Liver (tissue), 9 donors: ENCODE results near the gene GNB1L. TPM values are rescaled to one million over a fixed set of nuclear protein-coding genes. Genes with fewer than 3 reads are reported as not detected.

ENCODE experiments used
- DNase-seq: peaks from one replicate; pipeline ENCODE4 v3.0.0-alpha.2; 2017; ENCODE audit warnings: low spot score
- H3K27ac ChIP-seq, 2 donors: one replicate each; pipeline ENCODE4 v1.7.0; 2013; ENCODE audit warnings: inconsistent platforms in 2 of 2, low read length in 2 of 2, control low read depth in 1 of 2, low read depth in 1 of 2, mild to moderate bottlenecking in 1 of 2
- H3K27me3 ChIP-seq, 4 donors: one replicate each; pipeline versions ENCODE4 v1.6.1 to v1.7.0; 2013; ENCODE audit warnings: low read length in 3 of 4, inconsistent platforms in 1 of 4, mild to moderate bottlenecking in 1 of 4, moderate library complexity in 1 of 4; ENCODE audit not compliant: control insufficient read depth in 4 of 4, insufficient read depth in 4 of 4
- H3K36me3 ChIP-seq, 4 donors: one replicate each; pipeline versions ENCODE4 v1.6.1 to v1.7.0; 2013; ENCODE audit warnings: low read length in 3 of 4, mild to moderate bottlenecking in 3 of 4, low read depth in 1 of 4, moderate library complexity in 1 of 4; ENCODE audit not compliant: control insufficient read depth in 4 of 4, insufficient read depth in 3 of 4
- H3K4me1 ChIP-seq, 4 donors: one replicate each; pipeline versions ENCODE4 v1.6.1 to v1.7.0; 2013; ENCODE audit warnings: low read length in 3 of 4, mild to moderate bottlenecking in 3 of 4, moderate library complexity in 1 of 4; ENCODE audit not compliant: control insufficient read depth in 4 of 4, insufficient read depth in 4 of 4
- H3K4me3 ChIP-seq, 3 donors: one replicate each; pipeline versions ENCODE4 v1.6.1 to v1.7.0; 2013; ENCODE audit warnings: low read length in 3 of 3, control low read depth in 1 of 3, low read depth in 1 of 3, mild to moderate bottlenecking in 1 of 3
- H3K9ac ChIP-seq, 2 donors: one replicate each; pipeline ENCODE4 v1.7.0; 2013; ENCODE audit warnings: low read length in 2 of 2, mild to moderate bottlenecking in 2 of 2, moderate library complexity in 2 of 2, control low read depth in 1 of 2, low read depth in 1 of 2
- H3K9me3 ChIP-seq, 4 donors: one replicate each; pipeline versions ENCODE4 v1.6.1 to v1.7.0; 2013; ENCODE audit warnings: low read length in 3 of 4; ENCODE audit not compliant: control insufficient read depth in 4 of 4
- ATF3 ChIP-seq: IDR thresholded peaks from 2 replicates; pipeline ENCODE4 v1.6.1; 2016; ENCODE audit warnings: antibody characterized with exemption
- CTCF ChIP-seq: fragments of 150-350 bp; IDR thresholded peaks from 2 replicates; pipeline ENCODE4 v1.5.1; 2017; ENCODE audit warnings: improper control_type of control experiment, low read depth, low read length; ENCODE audit not compliant: missing input control
- EGR1 ChIP-seq, 2 donors: IDR thresholded peaks; 2 replicates each; pipeline ENCODE4 v1.6.1; 2016 to 2018; ENCODE audit warnings: antibody characterized with exemption in 2 of 2, low read depth in 2 of 2
- FOXA1 ChIP-seq: IDR thresholded peaks from 2 replicates; pipeline ENCODE4 v1.6.1; 2016; ENCODE audit warnings: antibody characterized with exemption
- FOXA2 ChIP-seq: IDR thresholded peaks from 2 replicates; pipeline ENCODE4 v1.6.1; 2016; ENCODE audit warnings: antibody characterized with exemption
- GABPA ChIP-seq, 2 donors: IDR thresholded peaks in 1 of 2; conservative IDR thresholded peaks in 1 of 2; 2 replicates each; pipeline ENCODE4 v1.6.1; 2016; ENCODE audit warnings: antibody characterized with exemption in 2 of 2, mild to moderate bottlenecking in 1 of 2, moderate library complexity in 1 of 2
- HNF4A ChIP-seq, 2 donors: conservative IDR thresholded peaks; 2 replicates each; pipeline ENCODE4 v1.6.1; 2016; ENCODE audit warnings: antibody characterized with exemption in 2 of 2, mild to moderate bottlenecking in 2 of 2
- HNF4G ChIP-seq: IDR thresholded peaks from 2 replicates; pipeline ENCODE4 v1.6.1; 2016; ENCODE audit warnings: antibody characterized with exemption
- JUND ChIP-seq, 2 donors: IDR thresholded peaks; 2 replicates each; pipeline ENCODE4 v1.6.1; 2016; ENCODE audit warnings: antibody characterized with exemption in 2 of 2
- MAX ChIP-seq: IDR thresholded peaks from 2 replicates; pipeline ENCODE4 v1.6.1; 2016; ENCODE audit warnings: antibody characterized with exemption
- NR2F2 ChIP-seq: IDR thresholded peaks from 2 replicates; pipeline ENCODE4 v1.6.1; 2016; ENCODE audit warnings: antibody characterized with exemption
- RAD21 ChIP-seq, 2 donors: IDR thresholded peaks; 2 replicates each; pipeline ENCODE4 v1.6.1; 2016; ENCODE audit warnings: antibody characterized with exemption in 2 of 2, mild to moderate bottlenecking in 2 of 2
- REST ChIP-seq: IDR thresholded peaks from 2 replicates; pipeline ENCODE4 v1.6.1; 2016; ENCODE audit warnings: antibody characterized with exemption, mild to moderate bottlenecking
- SP1 ChIP-seq: IDR thresholded peaks from 2 replicates; pipeline ENCODE4 v1.6.1; 2018; ENCODE audit warnings: antibody characterized with exemption, mild to moderate bottlenecking
- TAF1 ChIP-seq: conservative IDR thresholded peaks from 2 replicates; pipeline ENCODE4 v1.6.1; 2016; ENCODE audit warnings: antibody characterized with exemption, mild to moderate bottlenecking
- YY1 ChIP-seq: IDR thresholded peaks from 2 replicates; pipeline ENCODE4 v1.6.1; 2016; ENCODE audit warnings: antibody characterized with exemption, mild to moderate bottlenecking
- ZBTB33 ChIP-seq: IDR thresholded peaks from 2 replicates; pipeline ENCODE4 v1.6.1; 2016; ENCODE audit warnings: antibody characterized with exemption
- WGBS: extraction: QIAGEN DNeasy Blood & Tissue Kit; methylation state at CpG from one replicate; pipeline ENCODE4 v1.1.7; 2013; 5-methylcytosine and 5-hydroxymethylcytosine counted together
- polyA plus RNA-seq, 2 donors: library from polyadenylated mRNA; stranded (reverse) in 1 of 2; unstranded in 1 of 2; fragments of 200-250 nt in 1 of 2; fragments of >200 nt in 1 of 2; fragmentation: Nextera tagmentation in 1 of 2; extraction: Ambion mirVana in 1 of 2; gene quantifications; one replicate each; pipeline versions ENCODE4 v1.2.1 to v1.2.3, GENCODE V29; 2013 to 2015
- total RNA-seq, 2 donors: library from RNA; depleted of rRNA; stranded (reverse); fragments of >200 nt; gene quantifications; one replicate each; pipeline ENCODE4 v1.2.3, GENCODE V29; 2014
- donor health status: healthy.
- donor health status: healthy.
- donor health status: healthy.
- donor health status: healthy.
- donor health status: healthy.

Gene GNB1L
- total and polyA plus RNA-seq, 4 donors: 1.5 to 3.6 (median 1.9) TPM

- no peak for DNase-seq
- Histone ChIP-seq H3K27me3 (no peaks in the 10 kb centered on the region), H3K9me3 (peaks cover 0 to 2% (median 0%) of the 10 kb centered on the region in 4 donors), H3K27ac (no peak overlapping the region), H3K4me1 (no peaks in the 10 kb centered on the region), H3K4me3 (no peak overlapping the region), H3K9ac (no peak overlapping the region), H3K36me3 (no peaks in the 10 kb centered on the region)
- TF ChIP-seq NR2F2 (no peak), HNF4A (conservative IDR thresholded peaks at IDR 0.05) (no peak), RAD21 (IDR thresholded peaks at IDR 0.05) (no peak), ATF3 (no peak), EGR1 (IDR thresholded peaks at IDR 0.05; ENCODE audit: low read depth in 2 of 2) (no peak), YY1 (no peak), JUND (IDR thresholded peaks at IDR 0.05) (no peak), CTCF (no peak), HNF4G (no peak), ZBTB33 (no peak), FOXA2 (no peak), REST (no peak), MAX (no peak), GABPA (IDR thresholded peaks at IDR 0.05 in 1 of 2, conservative IDR thresholded peaks at IDR 0.05 in 1 of 2) (no peak), FOXA1 (no peak), TAF1 (no peak)
- WGBS: 82% methylated on average over 6 of the region's 6 CpGs
Observed at GRCh38 chr22:19789828-19790227, 64.8 kb downstream of the GNB1L start.

GRCh38 chr22:19789406-19789805 lies 65.3 kb downstream of the GNB1L start:
- DNase-seq: no peak
- Histone ChIP-seq H3K27ac (no peak overlapping the region), H3K4me1 (no peaks in the 10 kb centered on the region), H3K9me3 (peaks cover 0 to 2% (median 0%) of the 10 kb centered on the region in 4 donors), H3K27me3 (no peaks in the 10 kb centered on the region), H3K9ac (no peak overlapping the region), H3K36me3 (no peaks in the 10 kb centered on the region), H3K4me3 (no peak overlapping the region)
- no peak for TF ChIP-seq SP1
- TF ChIP-seq ATF3: no peak
- TF ChIP-seq MAX: no peak
- no peak for TF ChIP-seq CTCF
- TF ChIP-seq NR2F2: no peak
- TF ChIP-seq RAD21 (IDR thresholded peaks at IDR 0.05): no peak
- TF ChIP-seq JUND (IDR thresholded peaks at IDR 0.05): no peak
- no peak for TF ChIP-seq TAF1
- WGBS: 95% methylated on average over 16 of the region's 16 CpGs
